HL-60 (cell line): ENCODE data around the gene WDR70.

Source experiments
- DNase-seq, 2 experiments: peaks; one replicate each; pipeline ENCODE4 v3.0.0-alpha.2; 2010 to 2020; ENCODE audit warnings: low read depth in 1 of 2, low spot score in 1 of 2
- H3K27ac ChIP-seq: fragments of 250-450 bp; sonication (Bioruptor Pico); replicated peaks from 2 replicates; pipeline ENCODE4 v1.5.1; 2020; ENCODE audit warnings: mild to moderate bottlenecking, moderate library complexity
- H3K27me3 ChIP-seq: fragments of 250-450 bp; sonication (Bioruptor Pico); 2 replicates; pipeline ENCODE4 v1.5.1; 2021; ENCODE audit warnings: mild to moderate bottlenecking, moderate library complexity; ENCODE audit not compliant: insufficient read depth, poor library complexity, severe bottlenecking
- H3K4me3 ChIP-seq: replicated peaks from 2 replicates; pipeline ENCODE4 v1.5.1; 2011; ENCODE audit warnings: mild to moderate bottlenecking, control low read depth, low read length; ENCODE audit not compliant: insufficient read depth
- GABPA ChIP-seq: IDR thresholded peaks from 2 replicates; pipeline ENCODE4 v1.6.1; 2012; ENCODE audit warnings: low read depth
- POLR2AphosphoS5 ChIP-seq: IDR thresholded peaks from 2 replicates; pipeline ENCODE4 v1.6.1; 2012; ENCODE audit warnings: low read depth
- SPI1 ChIP-seq: IDR thresholded peaks from 2 replicates; pipeline ENCODE4 v1.6.1; 2012; ENCODE audit warnings: low read depth, mild to moderate bottlenecking, borderline replicate concordance
- TF ChIP-seq, protein P1 (sequence below): IDR thresholded peaks from 2 replicates; pipeline ENCODE4 v1.6.1; 2012; ENCODE audit warnings: low read depth; ENCODE audit not compliant: insufficient replicate concordance
- TF ChIP-seq, protein P2 (sequence below): IDR thresholded peaks from one replicate; pipeline ENCODE4 v1.5.1; 2011; ENCODE audit warnings: low read length, control low read depth, inconsistent platforms; ENCODE audit not compliant: insufficient read depth

The WDR70 gene

DNA sequence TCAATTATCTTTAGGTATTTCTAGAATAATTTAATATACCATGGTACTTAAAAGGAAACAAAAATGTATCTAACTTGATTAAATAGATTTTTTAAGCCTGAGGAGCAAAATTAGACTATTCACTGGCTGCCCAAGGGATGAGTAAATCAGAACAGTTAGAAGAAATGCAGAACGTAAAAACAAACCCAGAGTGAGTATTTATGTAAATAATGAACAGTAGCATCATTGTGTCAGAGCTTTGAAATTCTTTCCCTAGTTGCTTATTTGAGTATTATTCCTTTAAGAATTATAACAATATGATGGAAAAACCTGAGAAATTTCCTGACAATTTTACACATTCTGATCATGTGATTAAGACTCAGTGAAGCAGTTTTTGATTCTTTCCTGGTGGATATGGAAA lies 259.8 kb downstream of the WDR70 start:
- no peak overlapping the region for H3K27ac ChIP-seq
- no peak for DNase-seq

DNA sequence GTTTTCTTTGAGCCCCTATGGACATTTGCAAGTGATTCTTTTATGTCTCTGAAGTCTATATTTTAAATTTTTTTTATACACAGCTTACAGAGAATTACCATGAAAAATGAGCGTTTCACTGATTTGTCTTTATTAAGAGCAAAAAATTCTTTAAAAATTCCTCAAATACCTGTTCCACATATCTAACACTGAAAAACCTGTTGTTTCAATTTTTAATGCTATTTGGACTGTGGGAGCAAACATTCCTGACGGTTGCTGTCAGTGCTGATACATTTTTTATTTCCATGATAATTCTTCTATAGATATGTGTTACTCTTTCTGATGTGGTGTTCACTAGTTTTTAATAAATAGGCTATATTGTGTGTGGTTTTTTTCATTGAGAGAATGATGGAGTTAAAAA lies 261.0 kb downstream of the WDR70 start:
- H3K4me3 ChIP-seq: no peak overlapping the region
- TF ChIP-seq SPI1: no peak
- TF ChIP-seq, protein P1, sequence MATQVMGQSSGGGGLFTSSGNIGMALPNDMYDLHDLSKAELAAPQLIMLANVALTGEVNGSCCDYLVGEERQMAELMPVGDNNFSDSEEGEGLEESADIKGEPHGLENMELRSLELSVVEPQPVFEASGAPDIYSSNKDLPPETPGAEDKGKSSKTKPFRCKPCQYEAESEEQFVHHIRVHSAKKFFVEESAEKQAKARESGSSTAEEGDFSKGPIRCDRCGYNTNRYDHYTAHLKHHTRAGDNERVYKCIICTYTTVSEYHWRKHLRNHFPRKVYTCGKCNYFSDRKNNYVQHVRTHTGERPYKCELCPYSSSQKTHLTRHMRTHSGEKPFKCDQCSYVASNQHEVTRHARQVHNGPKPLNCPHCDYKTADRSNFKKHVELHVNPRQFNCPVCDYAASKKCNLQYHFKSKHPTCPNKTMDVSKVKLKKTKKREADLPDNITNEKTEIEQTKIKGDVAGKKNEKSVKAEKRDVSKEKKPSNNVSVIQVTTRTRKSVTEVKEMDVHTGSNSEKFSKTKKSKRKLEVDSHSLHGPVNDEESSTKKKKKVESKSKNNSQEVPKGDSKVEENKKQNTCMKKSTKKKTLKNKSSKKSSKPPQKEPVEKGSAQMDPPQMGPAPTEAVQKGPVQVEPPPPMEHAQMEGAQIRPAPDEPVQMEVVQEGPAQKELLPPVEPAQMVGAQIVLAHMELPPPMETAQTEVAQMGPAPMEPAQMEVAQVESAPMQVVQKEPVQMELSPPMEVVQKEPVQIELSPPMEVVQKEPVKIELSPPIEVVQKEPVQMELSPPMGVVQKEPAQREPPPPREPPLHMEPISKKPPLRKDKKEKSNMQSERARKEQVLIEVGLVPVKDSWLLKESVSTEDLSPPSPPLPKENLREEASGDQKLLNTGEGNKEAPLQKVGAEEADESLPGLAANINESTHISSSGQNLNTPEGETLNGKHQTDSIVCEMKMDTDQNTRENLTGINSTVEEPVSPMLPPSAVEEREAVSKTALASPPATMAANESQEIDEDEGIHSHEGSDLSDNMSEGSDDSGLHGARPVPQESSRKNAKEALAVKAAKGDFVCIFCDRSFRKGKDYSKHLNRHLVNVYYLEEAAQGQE: no peak
- no peak for TF ChIP-seq POLR2AphosphoS5
- no peak for TF ChIP-seq GABPA
- TF ChIP-seq, protein P2, sequence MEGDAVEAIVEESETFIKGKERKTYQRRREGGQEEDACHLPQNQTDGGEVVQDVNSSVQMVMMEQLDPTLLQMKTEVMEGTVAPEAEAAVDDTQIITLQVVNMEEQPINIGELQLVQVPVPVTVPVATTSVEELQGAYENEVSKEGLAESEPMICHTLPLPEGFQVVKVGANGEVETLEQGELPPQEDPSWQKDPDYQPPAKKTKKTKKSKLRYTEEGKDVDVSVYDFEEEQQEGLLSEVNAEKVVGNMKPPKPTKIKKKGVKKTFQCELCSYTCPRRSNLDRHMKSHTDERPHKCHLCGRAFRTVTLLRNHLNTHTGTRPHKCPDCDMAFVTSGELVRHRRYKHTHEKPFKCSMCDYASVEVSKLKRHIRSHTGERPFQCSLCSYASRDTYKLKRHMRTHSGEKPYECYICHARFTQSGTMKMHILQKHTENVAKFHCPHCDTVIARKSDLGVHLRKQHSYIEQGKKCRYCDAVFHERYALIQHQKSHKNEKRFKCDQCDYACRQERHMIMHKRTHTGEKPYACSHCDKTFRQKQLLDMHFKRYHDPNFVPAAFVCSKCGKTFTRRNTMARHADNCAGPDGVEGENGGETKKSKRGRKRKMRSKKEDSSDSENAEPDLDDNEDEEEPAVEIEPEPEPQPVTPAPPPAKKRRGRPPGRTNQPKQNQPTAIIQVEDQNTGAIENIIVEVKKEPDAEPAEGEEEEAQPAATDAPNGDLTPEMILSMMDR: no peak
- DNase-seq: no peak
- no peaks in the 10 kb centered on the region for H3K27me3 ChIP-seq
- H3K27ac ChIP-seq: peak overlapping the region; percentile 47

More for the DNA sequence above, 259.8 kb downstream of the WDR70 start:
- H3K27me3 ChIP-seq: no peaks in the 10 kb centered on the region
- TF ChIP-seq GABPA: no peak
- TF ChIP-seq, protein P2: no peak
- TF ChIP-seq SPI1: no peak
- TF ChIP-seq, protein P1: no peak
- TF ChIP-seq POLR2AphosphoS5: no peak
- no peak overlapping the region for H3K4me3 ChIP-seq

DNA sequence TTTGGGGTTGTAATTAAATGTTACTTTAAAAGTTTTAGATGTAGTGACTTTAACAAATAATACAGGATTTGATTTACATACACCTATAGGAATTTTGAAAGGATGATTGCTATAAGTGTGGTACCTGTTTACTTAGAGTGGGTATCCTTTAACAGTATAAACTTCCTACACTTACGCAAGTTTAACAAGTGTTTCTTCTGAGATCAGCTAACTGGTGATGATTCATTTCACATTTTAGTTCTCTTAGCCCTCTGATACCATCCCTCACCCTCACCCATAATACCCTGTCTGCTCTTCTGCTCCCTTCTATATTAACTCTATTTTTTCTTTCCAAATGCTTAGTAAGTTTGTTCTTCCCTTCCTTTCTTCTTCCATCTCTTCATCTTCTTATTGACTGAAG lies 262.8 kb downstream of the WDR70 start:
- no peaks in the 10 kb centered on the region for H3K27me3 ChIP-seq
- TF ChIP-seq, protein P2: no peak
- TF ChIP-seq, protein P1: no peak
- TF ChIP-seq GABPA: no peak
- no peak for TF ChIP-seq POLR2AphosphoS5
- TF ChIP-seq SPI1: no peak

More for the DNA sequence above, 262.8 kb downstream of the WDR70 start:
- Histone ChIP-seq H3K27ac (no peak overlapping the region), H3K4me3 (no peak overlapping the region)
- DNase-seq: no peak
